HFFc6 (cell line): ENCODE measurements around the gene ADGRB3. TPM values are rescaled to one million over a fixed set of nuclear protein-coding genes. Genes with fewer than 3 reads are reported as not detected.

ENCODE experiments used
- DNase-seq: peaks from one replicate; pipeline ENCODE4 v3.0.0-alpha.2; 2018
- H3K27ac Mint-ChIP-seq: 2 replicates; pipeline ENCODE4 v1.8.0; 2020; ENCODE audit warnings: mild to moderate bottlenecking, mixed read lengths
- H3K27me3 Mint-ChIP-seq: 2 replicates; pipeline ENCODE4 v1.8.0; 2021; ENCODE audit warnings: mild to moderate bottlenecking, moderate library complexity, mixed read lengths; ENCODE audit not compliant: insufficient read depth
- H3K36me3 Mint-ChIP-seq: 2 replicates; pipeline ENCODE4 v1.8.0; 2021; ENCODE audit warnings: low read depth, mixed read lengths
- H3K4me1 Mint-ChIP-seq: 2 replicates; pipeline ENCODE4 v1.8.0; 2020; ENCODE audit warnings: low read depth, mixed read lengths
- H3K4me3 Mint-ChIP-seq: 2 replicates; pipeline ENCODE4 v1.8.0; 2020; ENCODE audit warnings: mild to moderate bottlenecking, moderate library complexity, mixed read lengths
- H3K9me3 Mint-ChIP-seq: 2 replicates; pipeline ENCODE4 v1.8.0; 2020; ENCODE audit warnings: mild to moderate bottlenecking, mixed read lengths
- total RNA-seq, 6 experiments: library from RNA; stranded (reverse); fragmentation: NEBNext Ultra II Directional; extraction: Animal tissue kit (Norgen Biotek cat#: 25700); gene quantifications; 2 replicates in 1 of 6; 3 replicates in 5 of 6; pipeline ENCODE4 v1.2.3, GENCODE V29; 2021
- TF ChIP-seq, protein P1 (sequence below): fragments of 200-600 bp; sonication (generic); IDR thresholded peaks from 2 replicates; pipeline ENCODE4 v1.5.0; 2021; ENCODE audit warnings: antibody characterized with exemption, mild to moderate bottlenecking

ADGRB3 gene
- total RNA-seq, 6 experiments from 2014 or later = 0.05 to 0.07 (median 0.05) TPM; not detected in 3

DNA sequence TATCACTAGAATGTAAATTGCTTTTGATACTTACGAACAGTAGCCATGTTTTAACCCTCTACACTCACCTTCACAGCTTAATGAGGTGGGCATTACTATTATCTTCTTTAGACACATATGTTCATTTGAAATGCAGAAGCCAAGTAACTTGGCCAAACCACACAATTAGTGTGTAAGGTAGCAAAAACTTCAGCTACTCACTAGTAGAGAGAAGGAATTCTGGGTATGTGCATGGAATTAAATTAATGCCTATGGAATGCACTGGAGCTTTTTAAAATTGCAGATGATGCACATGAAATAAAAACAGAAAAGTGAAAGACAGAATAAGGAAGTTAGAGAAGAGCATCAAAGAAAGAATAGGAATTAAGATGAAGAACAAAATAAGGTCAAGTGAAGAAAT lies 494.0 kb downstream of the ADGRB3 start:
- DNase-seq = no peak
- H3K27ac Mint-ChIP-seq = no peak overlapping the region

DNA sequence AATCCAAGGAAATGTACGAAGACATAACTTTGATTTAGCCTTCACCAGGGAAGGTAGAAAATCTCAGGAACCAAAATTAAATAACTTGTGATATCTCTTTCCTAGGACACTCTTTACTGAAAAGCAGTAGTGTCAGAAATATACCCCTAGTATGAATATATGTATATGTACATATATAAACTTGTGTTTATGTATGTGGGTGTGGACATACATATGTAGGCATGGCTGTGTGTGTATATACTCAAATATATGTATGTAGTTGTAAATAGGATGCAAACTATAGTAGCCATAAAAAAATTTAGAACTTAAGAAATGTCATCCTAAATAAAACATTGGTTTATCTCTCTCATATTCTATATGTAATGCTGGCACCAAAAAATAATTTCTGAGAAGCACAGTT lies 500.8 kb downstream of the ADGRB3 start:
- no peaks in the 10 kb centered on the region for H3K4me1 Mint-ChIP-seq
- H3K9me3 Mint-ChIP-seq = peaks cover 50% of the 10 kb centered on the region
- no peak for DNase-seq

More for the DNA sequence above, 494.0 kb downstream of the ADGRB3 start:
- H3K27me3 Mint-ChIP-seq = peaks cover 2% of the 10 kb centered on the region; the same call in 1 of the 2 replicates
- H3K9me3 Mint-ChIP-seq = peaks cover 43% of the 10 kb centered on the region
- no peaks in the 10 kb centered on the region for H3K4me1 Mint-ChIP-seq
- TF ChIP-seq, protein P1, sequence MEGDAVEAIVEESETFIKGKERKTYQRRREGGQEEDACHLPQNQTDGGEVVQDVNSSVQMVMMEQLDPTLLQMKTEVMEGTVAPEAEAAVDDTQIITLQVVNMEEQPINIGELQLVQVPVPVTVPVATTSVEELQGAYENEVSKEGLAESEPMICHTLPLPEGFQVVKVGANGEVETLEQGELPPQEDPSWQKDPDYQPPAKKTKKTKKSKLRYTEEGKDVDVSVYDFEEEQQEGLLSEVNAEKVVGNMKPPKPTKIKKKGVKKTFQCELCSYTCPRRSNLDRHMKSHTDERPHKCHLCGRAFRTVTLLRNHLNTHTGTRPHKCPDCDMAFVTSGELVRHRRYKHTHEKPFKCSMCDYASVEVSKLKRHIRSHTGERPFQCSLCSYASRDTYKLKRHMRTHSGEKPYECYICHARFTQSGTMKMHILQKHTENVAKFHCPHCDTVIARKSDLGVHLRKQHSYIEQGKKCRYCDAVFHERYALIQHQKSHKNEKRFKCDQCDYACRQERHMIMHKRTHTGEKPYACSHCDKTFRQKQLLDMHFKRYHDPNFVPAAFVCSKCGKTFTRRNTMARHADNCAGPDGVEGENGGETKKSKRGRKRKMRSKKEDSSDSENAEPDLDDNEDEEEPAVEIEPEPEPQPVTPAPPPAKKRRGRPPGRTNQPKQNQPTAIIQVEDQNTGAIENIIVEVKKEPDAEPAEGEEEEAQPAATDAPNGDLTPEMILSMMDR = no peak
- H3K36me3 Mint-ChIP-seq = no peaks in the 10 kb centered on the region
- H3K4me3 Mint-ChIP-seq = no peak overlapping the region

DNA sequence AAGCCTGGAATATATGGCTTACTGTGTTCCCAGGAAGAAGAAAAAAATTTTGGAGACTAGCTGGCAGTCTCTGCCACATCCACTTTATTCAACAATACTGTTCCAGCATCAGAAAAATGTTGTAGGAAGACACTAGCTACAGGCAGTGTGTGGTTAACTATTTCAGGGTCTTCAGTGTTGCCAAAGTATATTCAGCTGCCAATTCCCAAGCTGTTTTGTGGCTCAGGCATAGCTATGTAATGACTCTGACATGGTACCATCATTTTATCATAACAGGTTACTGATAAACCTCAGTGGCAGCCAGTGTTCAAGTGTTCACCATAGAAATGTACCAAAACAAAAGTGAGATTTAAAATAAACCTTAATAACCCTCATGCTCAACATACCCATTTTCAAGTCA lies 503.1 kb downstream of the ADGRB3 start:
- peaks cover 2% of the 10 kb centered on the region; the same call in 1 of the 2 replicates for H3K27me3 Mint-ChIP-seq
- H3K9me3 Mint-ChIP-seq = peaks cover 39% of the 10 kb centered on the region
- TF ChIP-seq, protein P1 = no peak
- no peak for DNase-seq
- no peak overlapping the region for H3K27ac Mint-ChIP-seq
- no peaks in the 10 kb centered on the region for H3K4me1 Mint-ChIP-seq
- no peak overlapping the region for H3K4me3 Mint-ChIP-seq
- no peaks in the 10 kb centered on the region for H3K36me3 Mint-ChIP-seq

More for the DNA sequence above, 500.8 kb downstream of the ADGRB3 start:
- Mint-ChIP-seq H3K27me3 (peaks cover 2% of the 10 kb centered on the region; the same call in 1 of the 2 replicates), H3K27ac (no peak overlapping the region), H3K4me3 (no peak overlapping the region), H3K36me3 (no peaks in the 10 kb centered on the region)
- TF ChIP-seq, protein P1 = no peak

DNA sequence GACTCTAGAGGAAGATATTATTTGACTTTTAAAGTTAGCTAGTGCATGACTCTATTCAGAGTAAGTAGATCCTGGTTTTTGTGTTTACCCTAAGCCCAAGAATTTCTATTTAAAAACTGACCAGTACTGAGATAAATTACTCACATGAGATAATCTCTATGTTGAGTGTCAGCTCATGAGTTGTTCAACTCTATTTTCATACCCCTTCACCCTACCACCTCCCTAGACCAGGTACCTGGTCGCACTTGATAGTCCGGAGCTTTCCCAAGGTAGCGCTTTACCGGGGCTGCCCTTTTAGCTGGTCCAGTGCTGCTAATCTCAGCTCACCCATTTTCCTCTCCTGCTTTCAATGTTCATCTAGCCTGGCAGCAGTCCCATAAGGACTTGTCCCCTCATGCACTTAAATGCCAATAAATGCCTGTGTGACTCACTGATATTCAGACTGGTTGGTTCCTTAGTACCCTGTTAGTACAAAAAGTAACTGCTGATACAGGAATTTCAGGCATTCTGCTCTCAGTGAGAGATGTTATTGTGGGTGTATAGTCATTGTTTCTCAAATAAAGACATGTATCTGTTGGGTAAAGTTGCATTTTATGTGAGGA lies 503.9 kb downstream of the ADGRB3 start:
- Mint-ChIP-seq H3K9me3 (peaks cover 31% of the 10 kb centered on the region), H3K27me3 (no peaks in the 10 kb centered on the region), H3K4me1 (no peaks in the 10 kb centered on the region), H3K36me3 (no peaks in the 10 kb centered on the region), H3K27ac (no peak overlapping the region), H3K4me3 (no peak overlapping the region)
- DNase-seq = no peak
- TF ChIP-seq, protein P1 = no peak

DNA sequence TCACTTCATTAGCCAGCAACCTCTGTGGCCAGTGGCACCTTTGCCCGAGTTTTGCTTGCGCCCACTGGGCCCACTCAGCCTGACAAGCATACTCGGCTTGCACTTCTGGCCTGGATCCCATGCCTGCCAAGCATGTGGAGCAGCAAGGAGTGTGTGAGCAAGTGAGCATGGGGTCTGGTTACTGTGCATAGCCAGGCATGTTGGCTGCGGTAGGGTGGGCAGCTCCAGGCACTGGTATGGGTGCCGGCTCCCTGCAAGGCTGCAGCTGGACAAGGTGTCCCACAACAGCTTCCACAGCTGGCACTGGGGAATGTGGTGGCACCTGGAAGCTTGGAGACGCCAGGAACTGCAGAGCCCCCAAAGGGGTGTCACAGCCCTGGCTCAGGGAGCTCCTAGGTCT lies 510.0 kb downstream of the ADGRB3 start:
- Mint-ChIP-seq H3K36me3 (no peaks in the 10 kb centered on the region), H3K9me3 (peaks cover 33% of the 10 kb centered on the region), H3K4me1 (no peaks in the 10 kb centered on the region), H3K4me3 (no peak overlapping the region), H3K27ac (no peak overlapping the region), H3K27me3 (no peaks in the 10 kb centered on the region)
- no peak for DNase-seq
- TF ChIP-seq, protein P1 = no peak
